PC-9 (cell line): ENCODE data around the gene BUB1B. TPM values are rescaled to one million over a fixed set of nuclear protein-coding genes. Genes with fewer than 3 reads are reported as not detected.
A peak's percentile ranks its signal among the peaks of the same experiment; 100 is the strongest.

Source experiments
- BruUV-seq: library from RNA; stranded (reverse); fragments of 400-500 nt; replicated peaks from 2 replicates; lab custom pipeline; 2021; lab: Mats Ljungman, UMichigan
- CTCF ChIA-PET: fragments of 300-600 bp; sonication (Branson Sonifier 250); formaldehyde crosslinking; loops from one replicate; lab custom pipeline; 2022; ENCODE audit warnings: antibody characterized with exemption; lab: Charles Lee
- POLR2A ChIA-PET: fragments of 300-600 bp; sonication (Branson Sonifier 250); formaldehyde crosslinking; loops from one replicate; lab custom pipeline; 2022; ENCODE audit warnings: antibody characterized with exemption; ENCODE audit not compliant: unreplicated experiment; lab: Charles Lee
- DNase-seq, 2 experiments: peaks; one replicate each; pipeline versions ENCODE4 v3.0.0 to v3.0.0-alpha.2; 2015 to 2022; ENCODE audit warnings: mixed read lengths in 1 of 2
- H2AFZ ChIP-seq: fragments of 200-600 bp; sonication (generic); 2 replicates; pipeline ENCODE4 v1.8.1; 2017; ENCODE audit warnings: antibody characterized with exemption
- H3F3A ChIP-seq: fragments of 200-600 bp; sonication (generic); 2 replicates; pipeline ENCODE4 v1.8.1; 2017; ENCODE audit warnings: antibody characterized with exemption, mild to moderate bottlenecking, low read depth; ENCODE audit not compliant: insufficient read depth
- H3K27ac ChIP-seq: fragments of 200-600 bp; sonication (generic); 2 replicates; pipeline ENCODE4 v1.6.1; 2016; ENCODE audit warnings: mixed run types
- H3K27me3 ChIP-seq: fragments of 200-600 bp; sonication (generic); 2 replicates; pipeline ENCODE4 v1.6.1; 2016; ENCODE audit warnings: low read depth, mixed run types; ENCODE audit not compliant: insufficient read depth
- H3K36me3 ChIP-seq: fragments of 200-600 bp; sonication (generic); 2 replicates; pipeline ENCODE4 v1.6.1; 2016; ENCODE audit warnings: low read depth, mixed run types
- H3K4me1 ChIP-seq: fragments of 200-600 bp; sonication (generic); replicated peaks from 2 replicates; pipeline ENCODE4 v1.6.1; 2016; ENCODE audit warnings: mixed run types; ENCODE audit not compliant: insufficient read depth
- H3K4me2 ChIP-seq: fragments of 200-600 bp; sonication (generic); 2 replicates; pipeline ENCODE4 v1.6.1; 2017; ENCODE audit warnings: mixed run types
- H3K4me3 ChIP-seq: fragments of 200-600 bp; sonication (generic); 2 replicates; pipeline ENCODE4 v1.6.1; 2016; ENCODE audit warnings: mixed run types
- H3K79me2 ChIP-seq: fragments of 200-600 bp; sonication (generic); 2 replicates; pipeline ENCODE4 v1.6.1; 2017; ENCODE audit warnings: low read depth, mixed run types
- H3K9me2 ChIP-seq: fragments of 200-600 bp; sonication (generic); 2 replicates; pipeline ENCODE4 v1.8.1; 2017; ENCODE audit warnings: mild to moderate bottlenecking; ENCODE audit not compliant: insufficient read depth
- H3K9me3 ChIP-seq: fragments of 200-600 bp; sonication (generic); 2 replicates; pipeline ENCODE4 v1.8.1; 2016; ENCODE audit warnings: low read depth; ENCODE audit not compliant: insufficient read depth
- H4K20me1 ChIP-seq: fragments of 200-600 bp; sonication (generic); 2 replicates; pipeline ENCODE4 v1.8.1; 2017; ENCODE audit not compliant: insufficient read depth
- CTCF ChIP-seq: fragments of 200-600 bp; sonication (generic); conservative IDR thresholded peaks from 2 replicates; pipeline ENCODE4 v1.6.1; 2017; ENCODE audit warnings: mixed run types, antibody characterized with exemption, mild to moderate bottlenecking, moderate library complexity
- EZH2 ChIP-seq: fragments of 200-600 bp; sonication (generic); IDR thresholded peaks from 2 replicates; pipeline ENCODE4 v1.8.0; 2017; ENCODE audit warnings: antibody characterized with exemption, low read depth
- intact Hi-C: fragments of 100-400 bp; cut with micrococcal nuclease; formaldehyde crosslinking; loops from one replicate; pipeline ENCODE4 v1.10.0; 2022; ENCODE audit not compliant: unreplicated experiment
- total RNA-seq: library from RNA; stranded (reverse); gene quantifications from 2 replicates; pipeline ENCODE4 v1.2.3, GENCODE V29; 2021

BUB1B gene
- total RNA-seq, 1 experiment from 2014 or later: 75.3 TPM

DNA sequence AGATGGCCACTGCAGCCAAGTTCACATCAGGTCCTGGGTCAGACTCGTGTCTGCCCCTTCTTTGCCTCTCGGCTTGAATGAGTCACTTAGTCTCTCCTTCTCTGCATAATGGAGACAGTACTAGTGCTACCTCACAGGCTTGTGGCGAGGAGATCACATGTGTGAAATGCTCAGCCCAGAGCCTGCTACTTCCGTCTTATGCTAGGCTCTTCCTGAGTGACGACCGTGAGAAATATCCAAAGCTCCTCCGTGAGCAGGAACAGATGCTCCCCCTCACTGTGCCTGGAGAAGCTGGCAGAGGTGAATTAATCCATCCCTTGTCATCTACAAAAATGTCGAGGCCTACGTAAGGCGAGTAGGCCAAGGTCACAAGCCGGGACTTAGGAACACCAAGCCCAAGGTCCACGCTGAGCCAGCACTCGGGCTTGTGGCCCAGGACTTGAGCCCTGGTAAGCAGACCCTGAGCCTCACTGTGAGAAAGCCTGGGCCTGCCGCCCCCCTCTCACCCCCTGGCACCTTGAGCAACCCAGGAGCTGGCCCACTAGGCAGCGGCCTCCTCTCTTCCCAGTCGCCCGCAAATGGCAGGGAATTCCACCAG lies 95.9 kb downstream of the BUB1B start:
- Histone ChIP-seq H3K27ac (no peak overlapping the region), H2AFZ (no peak overlapping the region), H3K4me2 (no peak overlapping the region), H3K27me3 (no peaks in the 10 kb centered on the region), H3K36me3 (no peaks in the 10 kb centered on the region), H3K4me3 (no peak overlapping the region), H3K79me2 (no peaks in the 10 kb centered on the region), H3K4me1 (peaks cover 29% of the 10 kb centered on the region), H4K20me1 (no peaks in the 10 kb centered on the region), H3K9me3 (no peaks in the 10 kb centered on the region), H3F3A (peaks cover 14% of the 10 kb centered on the region; the same call in 1 of the 2 replicates), H3K9me2 (no peaks in the 10 kb centered on the region)
- no peak for TF ChIP-seq CTCF
- CTCF ChIA-PET: no interaction called here
- POLR2A ChIA-PET: no interaction called here
- intact Hi-C loops: loop anchor here (10.0 kb wide), 1 partner anchor 152 kb away; the partner anchor contains the start of gene BMF
- no TSS peak for BruUV-seq
- DNase-seq: no peak

GRCh38 chr15:40257656-40258450 lies 97.0 kb downstream of the BUB1B start:
- peak overlapping the region; percentile 51 for H3K4me2 ChIP-seq
- H4K20me1 ChIP-seq: no peaks in the 10 kb centered on the region
- no peaks in the 10 kb centered on the region for H3K79me2 ChIP-seq
- DNase-seq: peak; percentile 49 to 65
- no peak overlapping the region for H2AFZ ChIP-seq
- peaks cover 14% of the 10 kb centered on the region; the same call in 1 of the 2 replicates for H3F3A ChIP-seq
- H3K27me3 ChIP-seq: no peaks in the 10 kb centered on the region
- no TSS peak for BruUV-seq
- H3K9me2 ChIP-seq: no peaks in the 10 kb centered on the region
- no peak overlapping the region for H3K27ac ChIP-seq
- CTCF ChIA-PET: interaction anchor here (1.0 kb wide), 2 partner anchors 17 to 41 kb away, joined by 3 to 4 read pairs; no protein-coding TSS in a partner anchor
- H3K4me1 ChIP-seq: peaks cover 29% of the 10 kb centered on the region
- intact Hi-C loops: loop anchor here (10.0 kb wide), 1 partner anchor 153 kb away; the partner anchor contains the start of gene BMF
- H3K4me3 ChIP-seq: no peak overlapping the region
- H3K36me3 ChIP-seq: no peaks in the 10 kb centered on the region
- TF ChIP-seq EZH2 (no peak), CTCF (no peak)
- POLR2A ChIA-PET: interaction anchor here (0.5 to 0.7 kb wide), 4 partner anchors 9 to 218 kb away, joined by 3 to 5 read pairs (median 4); no protein-coding TSS in a partner anchor
- H3K9me3 ChIP-seq: no peaks in the 10 kb centered on the region

DNA sequence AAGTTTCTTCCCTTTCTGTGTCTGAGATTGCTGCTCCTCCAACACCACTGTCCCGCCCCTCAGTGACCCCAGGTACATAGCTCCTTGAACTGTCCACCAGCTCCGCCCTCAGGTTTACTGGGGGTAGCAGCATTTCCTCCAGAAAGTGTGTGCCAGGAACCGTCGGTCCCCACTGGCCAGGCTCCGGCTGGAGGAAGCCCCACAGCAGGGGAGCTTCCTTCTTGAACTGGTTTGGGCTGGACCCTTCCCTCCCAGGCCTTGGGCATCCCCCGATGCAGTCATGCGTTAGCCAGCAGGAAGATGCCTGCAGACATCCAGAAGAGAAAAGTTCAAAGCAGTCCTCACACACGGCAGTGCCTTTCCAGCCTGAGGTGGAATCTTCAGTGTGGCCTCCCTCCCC lies 97.7 kb downstream of the BUB1B start:
- Histone ChIP-seq H3K36me3 (no peaks in the 10 kb centered on the region), H3F3A (peaks cover 14% of the 10 kb centered on the region; the same call in 1 of the 2 replicates), H4K20me1 (no peaks in the 10 kb centered on the region), H3K27me3 (no peaks in the 10 kb centered on the region), H3K27ac (no peak overlapping the region), H3K79me2 (no peaks in the 10 kb centered on the region), H3K4me1 (peaks cover 25% of the 10 kb centered on the region), H3K9me3 (no peaks in the 10 kb centered on the region), H3K4me2 (peak overlapping the region; percentile 51), H3K4me3 (no peak overlapping the region), H3K9me2 (no peaks in the 10 kb centered on the region), H2AFZ (no peak overlapping the region)
- ChIA-PET CTCF (interaction anchor here (1.0 kb wide), 2 partner anchors 16 to 41 kb away, joined by 3 to 4 read pairs; no protein-coding TSS in a partner anchor), POLR2A (interaction anchor here (0.5 to 0.7 kb wide), 4 partner anchors 8 to 219 kb away, joined by 3 to 5 read pairs (median 4); no protein-coding TSS in a partner anchor)
- intact Hi-C loops: loop anchor here (10.0 kb wide), 1 partner anchor 154 kb away; the partner anchor contains the start of gene BMF
- peak in 1 of 2 experiments; percentile 46 for DNase-seq
- no peak for TF ChIP-seq EZH2
- TF ChIP-seq CTCF: no peak
- no TSS peak for BruUV-seq
